ENCODE data around the gene KRTAP10-12. TPM values are rescaled to one million over a fixed set of nuclear protein-coding genes. Genes with fewer than 3 reads are reported as not detected.

KRTAP10-12 gene
- total and polyA plus RNA-seq, 2 experiments from 2014 or later, result not detected

GRCh38 chr21:44681152-44681551 is 15.8 kb upstream of the KRTAP10-12 start:
- H3K36me3 ChIP-seq (replicated peaks; ENCODE audit: insufficient read depth, low read depth), result no peaks in the 10 kb centered on the region
- DNase-seq (ENCODE audit: low spot score), result no peak
- TF ChIP-seq CTCF (IDR thresholded peaks at IDR 0.05; ENCODE audit: poor library complexity), result no peak
- TF ChIP-seq EZH2 (IDR thresholded peaks at IDR 0.05; ENCODE audit: borderline replicate concordance), result no peak
- TF ChIP-seq EZH2phosphoT487 (IDR thresholded peaks at IDR 0.05; ENCODE audit: low read depth, severe bottlenecking, unreplicated experiment), result no peak
- WGBS (ENCODE audit: low lambda C conversion rate, missing lambda C conversion rate), result 86% methylated on average over 11 of the region's 11 CpGs
- H3K9me2 ChIP-seq (replicated peaks; ENCODE audit: insufficient read depth), result no peaks in the 10 kb centered on the region
- H3K4me1 ChIP-seq (ENCODE audit: insufficient read depth), result no peaks in the 10 kb centered on the region
- no peaks in the 10 kb centered on the region for H3K9me3 ChIP-seq (ENCODE audit: low read depth)
- H4K20me1 ChIP-seq (ENCODE audit: insufficient read depth, poor library complexity, severe bottlenecking), result no peaks in the 10 kb centered on the region
- no peak overlapping the region for H3K4me2 ChIP-seq
- no peak overlapping the region for H3K27ac ChIP-seq
- no peak overlapping the region for H3K4me3 ChIP-seq
- H3K27me3 ChIP-seq, result no peaks in the 10 kb centered on the region
- no peak overlapping the region for H2AFZ ChIP-seq
- H3K79me2 ChIP-seq, result no peaks in the 10 kb centered on the region

- no peak within 1 kb of the TSS for H2AFZ ChIP-seq
- no peaks in the 10 kb centered on the region for H3K36me3 ChIP-seq (replicated peaks; ENCODE audit: insufficient read depth, low read depth)
- H3K4me3 ChIP-seq, result no peak within 1 kb of the TSS
- H3K4me1 ChIP-seq (ENCODE audit: insufficient read depth), result no peaks in the 10 kb centered on the region
- no peaks in the 10 kb centered on the region for H3K9me3 ChIP-seq (ENCODE audit: low read depth)
- H4K20me1 ChIP-seq (ENCODE audit: insufficient read depth, poor library complexity, severe bottlenecking), result no peaks in the 10 kb centered on the region
- no peaks in the 10 kb centered on the region for H3K9me2 ChIP-seq (replicated peaks; ENCODE audit: insufficient read depth)
- no peak within 1 kb of the TSS for H3K4me2 ChIP-seq
- no peak for DNase-seq (ENCODE audit: low spot score)
- TF ChIP-seq EZH2phosphoT487 (IDR thresholded peaks at IDR 0.05; ENCODE audit: low read depth, severe bottlenecking, unreplicated experiment) (no peak), CTCF (IDR thresholded peaks at IDR 0.05; ENCODE audit: poor library complexity) (no peak), EZH2 (IDR thresholded peaks at IDR 0.05; ENCODE audit: borderline replicate concordance) (no peak)
- H3K79me2 ChIP-seq, result no peaks in the 10 kb centered on the region
- H3K27me3 ChIP-seq, result peaks cover 7% of the 10 kb centered on the region
- no peak within 1 kb of the TSS for H3K27ac ChIP-seq
- WGBS (ENCODE audit: low lambda C conversion rate, missing lambda C conversion rate), result 83% methylated on average over 23 of the region's 23 CpGs
These were observed 15.0 kb upstream of the KRTAP10-12 start, which contains the start of gene KRTAP12-1 for GRCh38 chr21:44681861-44682579. Gene KRTAP12-1, minus strand, starts transcription at chr21:44682163. Its CDS starts 40 bp downstream, at chr21:44682123.

DNA sequence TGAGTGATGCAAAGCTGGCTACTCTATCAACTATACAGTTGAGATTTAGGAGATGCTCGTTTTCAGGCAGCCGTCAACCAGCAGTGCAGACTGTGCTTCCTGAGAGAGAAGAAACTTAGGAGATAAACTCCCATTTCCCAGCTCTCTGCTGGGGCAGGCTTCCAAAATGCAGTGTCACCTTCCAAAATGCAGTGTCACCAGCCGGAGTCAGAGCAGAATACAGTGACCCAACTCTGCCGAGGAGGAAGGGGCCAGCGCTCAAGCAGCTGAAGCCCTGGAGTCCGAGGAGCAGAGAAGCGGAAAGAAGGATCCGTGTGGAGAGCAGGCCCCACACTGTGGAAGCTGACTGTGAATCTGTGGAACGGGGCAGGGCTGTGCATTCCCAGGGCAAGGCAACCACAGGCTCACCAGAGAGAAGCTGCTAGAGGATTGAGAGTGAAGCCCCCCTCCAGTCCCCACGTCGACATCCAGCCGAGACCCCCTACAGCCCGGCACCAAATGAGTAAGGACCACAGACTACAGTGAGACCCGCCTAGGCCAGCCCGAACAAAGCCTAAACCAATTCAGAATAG is 14.3 kb upstream of the KRTAP10-12 start:
- no peak for DNase-seq (ENCODE audit: low spot score)

More for the DNA sequence above, 14.3 kb upstream of the KRTAP10-12 start:
- Histone ChIP-seq H3K9me3 (ENCODE audit: low read depth) (no peaks in the 10 kb centered on the region), H3K9me2 (replicated peaks; ENCODE audit: insufficient read depth) (no peaks in the 10 kb centered on the region), H3K4me3 (no peak overlapping the region), H3K79me2 (no peaks in the 10 kb centered on the region), H3K36me3 (replicated peaks; ENCODE audit: insufficient read depth, low read depth) (no peaks in the 10 kb centered on the region), H3K4me2 (no peak overlapping the region), H3K4me1 (ENCODE audit: insufficient read depth) (no peaks in the 10 kb centered on the region), H4K20me1 (ENCODE audit: insufficient read depth, poor library complexity, severe bottlenecking) (no peaks in the 10 kb centered on the region), H3K27me3 (peaks cover 13% of the 10 kb centered on the region), H2AFZ (no peak overlapping the region), H3K27ac (no peak overlapping the region)
- 91% methylated on average over 15 of the region's 15 CpGs for WGBS (ENCODE audit: low lambda C conversion rate, missing lambda C conversion rate)
- no peak for TF ChIP-seq EZH2phosphoT487 (IDR thresholded peaks at IDR 0.05; ENCODE audit: low read depth, severe bottlenecking, unreplicated experiment)
- no peak for TF ChIP-seq CTCF (IDR thresholded peaks at IDR 0.05; ENCODE audit: poor library complexity)
- no peak for TF ChIP-seq EZH2 (IDR thresholded peaks at IDR 0.05; ENCODE audit: borderline replicate concordance)
